ENCODE data around the gene PCID2.

DNA sequence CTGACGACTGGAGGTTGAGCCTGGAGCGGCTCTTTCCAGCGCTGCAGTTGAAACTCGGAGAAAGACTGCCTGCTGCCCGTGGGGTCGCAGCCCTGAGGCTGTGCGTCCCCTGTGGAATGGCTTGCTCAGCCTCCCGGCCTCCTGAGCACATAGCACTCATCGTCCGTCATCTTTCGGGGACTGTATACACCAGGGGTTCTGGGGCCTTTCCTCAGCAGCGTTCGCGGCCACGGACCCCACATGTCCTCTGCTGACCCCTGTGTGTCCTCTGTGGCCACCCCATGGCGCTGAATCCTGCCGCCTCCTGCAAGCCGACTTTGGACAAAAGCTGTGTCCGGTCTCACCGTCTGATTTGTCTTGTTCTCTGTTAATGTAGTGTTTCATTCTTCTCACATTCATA is 21.3 kb upstream of the PCID2 start:
- TF ChIP-seq, protein P1, sequence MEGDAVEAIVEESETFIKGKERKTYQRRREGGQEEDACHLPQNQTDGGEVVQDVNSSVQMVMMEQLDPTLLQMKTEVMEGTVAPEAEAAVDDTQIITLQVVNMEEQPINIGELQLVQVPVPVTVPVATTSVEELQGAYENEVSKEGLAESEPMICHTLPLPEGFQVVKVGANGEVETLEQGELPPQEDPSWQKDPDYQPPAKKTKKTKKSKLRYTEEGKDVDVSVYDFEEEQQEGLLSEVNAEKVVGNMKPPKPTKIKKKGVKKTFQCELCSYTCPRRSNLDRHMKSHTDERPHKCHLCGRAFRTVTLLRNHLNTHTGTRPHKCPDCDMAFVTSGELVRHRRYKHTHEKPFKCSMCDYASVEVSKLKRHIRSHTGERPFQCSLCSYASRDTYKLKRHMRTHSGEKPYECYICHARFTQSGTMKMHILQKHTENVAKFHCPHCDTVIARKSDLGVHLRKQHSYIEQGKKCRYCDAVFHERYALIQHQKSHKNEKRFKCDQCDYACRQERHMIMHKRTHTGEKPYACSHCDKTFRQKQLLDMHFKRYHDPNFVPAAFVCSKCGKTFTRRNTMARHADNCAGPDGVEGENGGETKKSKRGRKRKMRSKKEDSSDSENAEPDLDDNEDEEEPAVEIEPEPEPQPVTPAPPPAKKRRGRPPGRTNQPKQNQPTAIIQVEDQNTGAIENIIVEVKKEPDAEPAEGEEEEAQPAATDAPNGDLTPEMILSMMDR (IDR thresholded peaks at IDR 0.05) = no peak
- TF ChIP-seq EZH2phosphoT487 (IDR thresholded peaks at IDR 0.05; ENCODE audit: borderline replicate concordance, low read depth) (no peak), GATA2 (CRISPR knock-in tag; IDR thresholded peaks at IDR 0.05) (no peak), ZBTB33 (IDR thresholded peaks at IDR 0.05; ENCODE audit: borderline replicate concordance, low read depth) (no peak), MXI1 (IDR thresholded peaks at IDR 0.05; ENCODE audit: low read depth, low read length) (no peak), POLR2AphosphoS5 (IDR thresholded peaks at IDR 0.05; ENCODE audit: low read depth, low read length) (no peak), TAF1 (IDR thresholded peaks at IDR 0.05; ENCODE audit: borderline replicate concordance, low read depth, low read length) (no peak)
- TF ChIP-seq, protein P2, sequence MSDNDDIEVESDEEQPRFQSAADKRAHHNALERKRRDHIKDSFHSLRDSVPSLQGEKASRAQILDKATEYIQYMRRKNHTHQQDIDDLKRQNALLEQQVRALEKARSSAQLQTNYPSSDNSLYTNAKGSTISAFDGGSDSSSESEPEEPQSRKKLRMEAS (IDR thresholded peaks at IDR 0.05; ENCODE audit: low read depth) = no peak

Measured in SK-N-SH (cell line).